ENCODE results near the gene AURKB. TPM values are rescaled to one million over a fixed set of nuclear protein-coding genes. Genes with fewer than 3 reads are reported as not detected.

AURKB gene
- polyA plus RNA-seq, 1 donor from 2014 or later = 0.84 TPM

DNA sequence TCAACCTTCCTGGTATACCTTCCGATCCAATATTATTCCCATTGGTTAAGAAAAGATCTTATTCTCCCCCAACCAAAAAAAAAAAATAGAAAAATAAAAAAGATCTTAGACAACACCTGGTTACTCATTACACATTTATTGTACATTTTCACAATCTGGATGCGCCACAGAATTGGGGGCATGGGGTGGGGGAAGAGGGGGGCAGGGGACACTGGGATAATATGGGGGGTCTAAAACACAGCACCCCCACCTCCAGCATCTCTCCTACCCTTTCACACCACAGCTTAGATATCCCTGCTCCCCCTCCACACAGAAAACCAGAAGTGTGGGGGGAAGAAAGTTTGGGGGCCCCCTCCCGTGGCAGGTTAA lies 51.4 kb downstream of the AURKB start:
- Histone ChIP-seq H3K4me2 (ENCODE audit: low read length) (no peak overlapping the region), H3K36me3 (ENCODE audit: insufficient read depth, low read length) (no peaks in the 10 kb centered on the region), H3K4me3 (ENCODE audit: low read length) (peak overlapping the region; percentile 94), H4K20me1 (ENCODE audit: insufficient read depth) (peaks cover 11% of the 10 kb centered on the region), H3F3A (ENCODE audit: insufficient read depth, low read length, poor library complexity, severe bottlenecking) (no peaks in the 10 kb centered on the region), H3K79me2 (replicated peaks; ENCODE audit: insufficient read depth, low read length) (peaks cover 45% of the 10 kb centered on the region), H3K27me3 (ENCODE audit: insufficient read depth, low read depth, low read length) (no peaks in the 10 kb centered on the region), H3K9me2 (ENCODE audit: insufficient read depth, low read length) (no peaks in the 10 kb centered on the region), H2AFZ (ENCODE audit: low read depth, low read length) (no peak overlapping the region), H3K27ac (ENCODE audit: low read length) (no peak overlapping the region), H3K9me3 (ENCODE audit: low read length) (no peaks in the 10 kb centered on the region), H3K9ac (ENCODE audit: low read length) (peak overlapping the region; percentile 99)
- TF ChIP-seq, protein P1, sequence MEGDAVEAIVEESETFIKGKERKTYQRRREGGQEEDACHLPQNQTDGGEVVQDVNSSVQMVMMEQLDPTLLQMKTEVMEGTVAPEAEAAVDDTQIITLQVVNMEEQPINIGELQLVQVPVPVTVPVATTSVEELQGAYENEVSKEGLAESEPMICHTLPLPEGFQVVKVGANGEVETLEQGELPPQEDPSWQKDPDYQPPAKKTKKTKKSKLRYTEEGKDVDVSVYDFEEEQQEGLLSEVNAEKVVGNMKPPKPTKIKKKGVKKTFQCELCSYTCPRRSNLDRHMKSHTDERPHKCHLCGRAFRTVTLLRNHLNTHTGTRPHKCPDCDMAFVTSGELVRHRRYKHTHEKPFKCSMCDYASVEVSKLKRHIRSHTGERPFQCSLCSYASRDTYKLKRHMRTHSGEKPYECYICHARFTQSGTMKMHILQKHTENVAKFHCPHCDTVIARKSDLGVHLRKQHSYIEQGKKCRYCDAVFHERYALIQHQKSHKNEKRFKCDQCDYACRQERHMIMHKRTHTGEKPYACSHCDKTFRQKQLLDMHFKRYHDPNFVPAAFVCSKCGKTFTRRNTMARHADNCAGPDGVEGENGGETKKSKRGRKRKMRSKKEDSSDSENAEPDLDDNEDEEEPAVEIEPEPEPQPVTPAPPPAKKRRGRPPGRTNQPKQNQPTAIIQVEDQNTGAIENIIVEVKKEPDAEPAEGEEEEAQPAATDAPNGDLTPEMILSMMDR (IDR thresholded peaks at IDR 0.05; ENCODE audit: poor library complexity, severe bottlenecking) = no peak
- TF ChIP-seq EP300 (conservative IDR thresholded peaks at IDR 0.05; ENCODE audit: poor library complexity, severe bottlenecking) (no peak), SMC3 (conservative IDR thresholded peaks at IDR 0.05; ENCODE audit: poor library complexity) (no peak), EZH2 (IDR thresholded peaks at IDR 0.05; ENCODE audit: borderline replicate concordance, insufficient read depth, low read length, poor library complexity, severe bottlenecking) (no peak), MXI1 (conservative IDR thresholded peaks at IDR 0.05; ENCODE audit: poor library complexity, severe bottlenecking) (no peak), RAD21 (conservative IDR thresholded peaks at IDR 0.05) (no peak), TAF1 (IDR thresholded peaks at IDR 0.05; ENCODE audit: low read depth) (no peak), POLR2AphosphoS5 (IDR thresholded peaks at IDR 0.05) (no peak)
- TF ChIP-seq, protein P2, sequence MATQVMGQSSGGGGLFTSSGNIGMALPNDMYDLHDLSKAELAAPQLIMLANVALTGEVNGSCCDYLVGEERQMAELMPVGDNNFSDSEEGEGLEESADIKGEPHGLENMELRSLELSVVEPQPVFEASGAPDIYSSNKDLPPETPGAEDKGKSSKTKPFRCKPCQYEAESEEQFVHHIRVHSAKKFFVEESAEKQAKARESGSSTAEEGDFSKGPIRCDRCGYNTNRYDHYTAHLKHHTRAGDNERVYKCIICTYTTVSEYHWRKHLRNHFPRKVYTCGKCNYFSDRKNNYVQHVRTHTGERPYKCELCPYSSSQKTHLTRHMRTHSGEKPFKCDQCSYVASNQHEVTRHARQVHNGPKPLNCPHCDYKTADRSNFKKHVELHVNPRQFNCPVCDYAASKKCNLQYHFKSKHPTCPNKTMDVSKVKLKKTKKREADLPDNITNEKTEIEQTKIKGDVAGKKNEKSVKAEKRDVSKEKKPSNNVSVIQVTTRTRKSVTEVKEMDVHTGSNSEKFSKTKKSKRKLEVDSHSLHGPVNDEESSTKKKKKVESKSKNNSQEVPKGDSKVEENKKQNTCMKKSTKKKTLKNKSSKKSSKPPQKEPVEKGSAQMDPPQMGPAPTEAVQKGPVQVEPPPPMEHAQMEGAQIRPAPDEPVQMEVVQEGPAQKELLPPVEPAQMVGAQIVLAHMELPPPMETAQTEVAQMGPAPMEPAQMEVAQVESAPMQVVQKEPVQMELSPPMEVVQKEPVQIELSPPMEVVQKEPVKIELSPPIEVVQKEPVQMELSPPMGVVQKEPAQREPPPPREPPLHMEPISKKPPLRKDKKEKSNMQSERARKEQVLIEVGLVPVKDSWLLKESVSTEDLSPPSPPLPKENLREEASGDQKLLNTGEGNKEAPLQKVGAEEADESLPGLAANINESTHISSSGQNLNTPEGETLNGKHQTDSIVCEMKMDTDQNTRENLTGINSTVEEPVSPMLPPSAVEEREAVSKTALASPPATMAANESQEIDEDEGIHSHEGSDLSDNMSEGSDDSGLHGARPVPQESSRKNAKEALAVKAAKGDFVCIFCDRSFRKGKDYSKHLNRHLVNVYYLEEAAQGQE (IDR thresholded peaks at IDR 0.05; ENCODE audit: borderline replicate concordance) = no peak

DNA sequence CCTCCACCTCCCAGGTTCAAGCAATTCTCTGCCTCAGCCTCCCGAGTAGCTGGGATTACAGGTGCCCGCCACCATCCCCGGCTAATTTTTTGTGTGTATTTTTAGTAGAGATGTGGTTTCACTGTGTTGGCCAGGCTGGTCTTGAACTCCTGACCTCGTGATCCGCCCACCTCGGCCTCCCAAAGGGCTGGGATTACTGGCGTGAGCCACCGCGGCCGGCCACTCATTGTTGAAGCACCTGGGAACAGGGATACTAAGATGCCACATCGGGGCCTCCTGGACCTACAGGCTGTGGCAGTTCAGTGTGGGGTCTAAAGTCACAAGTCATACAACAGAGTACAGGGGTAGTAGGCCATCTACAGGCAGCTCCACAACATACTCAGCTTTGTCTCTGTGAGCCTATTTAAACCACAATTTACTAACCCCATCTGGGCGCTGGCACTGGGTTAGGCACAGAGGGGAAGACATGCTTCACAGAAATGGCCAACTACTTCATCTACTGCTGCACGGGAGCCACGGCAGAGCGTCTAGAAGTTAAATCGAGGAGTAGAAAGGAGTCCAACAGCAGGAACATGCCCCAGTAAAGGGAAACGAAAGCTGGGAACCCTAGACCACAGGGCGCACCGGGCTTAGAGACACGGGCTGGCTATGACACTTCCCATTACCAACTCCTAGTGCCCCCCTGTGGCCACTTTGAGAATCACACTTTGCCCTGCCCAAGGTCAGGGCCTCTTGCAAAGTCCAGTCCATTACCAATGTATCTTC lies 51.9 kb downstream of the AURKB start:
- no peak overlapping the region for H2AFZ ChIP-seq (ENCODE audit: low read depth, low read length)
- peak overlapping the region; percentile 42 for H3K27ac ChIP-seq (ENCODE audit: low read length)
- H3K4me3 ChIP-seq (ENCODE audit: low read length) = peak overlapping the region; percentile 94
- no peaks in the 10 kb centered on the region for H3K9me3 ChIP-seq (ENCODE audit: low read length)
- no peak overlapping the region for H3K9ac ChIP-seq (ENCODE audit: low read length)
- no peak overlapping the region for H3K4me2 ChIP-seq (ENCODE audit: low read length)
- no peaks in the 10 kb centered on the region for H3K36me3 ChIP-seq (ENCODE audit: insufficient read depth, low read length)
- H3F3A ChIP-seq (ENCODE audit: insufficient read depth, low read length, poor library complexity, severe bottlenecking) = no peaks in the 10 kb centered on the region
- no peaks in the 10 kb centered on the region for H3K27me3 ChIP-seq (ENCODE audit: insufficient read depth, low read depth, low read length)
- peak; percentile 77 for TF ChIP-seq SMC3 (conservative IDR thresholded peaks at IDR 0.05; ENCODE audit: poor library complexity)
- TF ChIP-seq TAF1 (IDR thresholded peaks at IDR 0.05; ENCODE audit: low read depth) = no peak
- TF ChIP-seq, protein P1 (IDR thresholded peaks at IDR 0.05; ENCODE audit: poor library complexity, severe bottlenecking) = peak; percentile 79
- TF ChIP-seq POLR2AphosphoS5 (IDR thresholded peaks at IDR 0.05) = peak; percentile 12
- TF ChIP-seq MXI1 (conservative IDR thresholded peaks at IDR 0.05; ENCODE audit: poor library complexity, severe bottlenecking) = peak; percentile 29
- peak; percentile 68 for TF ChIP-seq RAD21 (conservative IDR thresholded peaks at IDR 0.05)
- no peak for TF ChIP-seq EZH2 (IDR thresholded peaks at IDR 0.05; ENCODE audit: borderline replicate concordance, insufficient read depth, low read length, poor library complexity, severe bottlenecking)
- H3K9me2 ChIP-seq (ENCODE audit: insufficient read depth, low read length) = no peaks in the 10 kb centered on the region
- peaks cover 45% of the 10 kb centered on the region for H3K79me2 ChIP-seq (replicated peaks; ENCODE audit: insufficient read depth, low read length)
- H4K20me1 ChIP-seq (ENCODE audit: insufficient read depth) = peaks cover 11% of the 10 kb centered on the region
